HG03039 (cell line): ENCODE data around the gene SENP8.
"Not testable (repeated sequence)": the region's sequence is repeated elsewhere in the genome, so short reads cannot be mapped to it uniquely, and the experiment has no call there.

Experiments
- ATAC-seq: cut with Tn5 transposase; IDR thresholded peaks from one replicate; pipeline ENCODE4 v1.9.1; 2021; ENCODE audit warnings: mild to moderate bottlenecking, moderate library complexity; ENCODE audit not compliant: unreplicated experiment

The SENP8 gene

GRCh38 chr15:72118017-72118978 lies at the start of gene SENP8, which contains the start of gene MYO9A:
SENP8 (plus strand) TSS chr15:72118403; CDS start chr15:72139624, 21,221 bp downstream.
MYO9A (minus strand) TSS chr15:72118150; CDS start chr15:72046563, 71,587 bp downstream.
- ATAC-seq: peak; percentile 57

DNA sequence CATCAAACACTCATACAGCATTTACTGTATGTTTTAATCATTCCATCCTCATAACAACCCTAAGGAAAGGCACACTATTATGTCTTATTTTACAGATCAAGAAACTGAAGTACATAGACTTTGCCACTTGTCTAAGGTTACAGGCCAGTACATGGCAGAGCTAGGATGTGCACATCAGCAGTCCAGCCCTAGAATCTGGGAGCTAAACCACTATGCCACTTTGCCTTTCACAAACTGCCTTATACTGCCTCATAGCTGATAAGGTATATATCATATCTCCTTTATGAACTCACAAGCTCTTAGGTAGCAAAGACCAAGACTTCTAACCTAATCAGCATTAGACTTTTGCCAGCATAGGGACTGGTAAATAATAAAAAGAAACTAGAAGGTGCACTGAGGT lies 49.3 kb upstream of the SENP8 start:
- no peak for ATAC-seq

GRCh38 chr15:72070817-72071447 lies 47.3 kb upstream of the SENP8 start:
- no peak for ATAC-seq

DNA sequence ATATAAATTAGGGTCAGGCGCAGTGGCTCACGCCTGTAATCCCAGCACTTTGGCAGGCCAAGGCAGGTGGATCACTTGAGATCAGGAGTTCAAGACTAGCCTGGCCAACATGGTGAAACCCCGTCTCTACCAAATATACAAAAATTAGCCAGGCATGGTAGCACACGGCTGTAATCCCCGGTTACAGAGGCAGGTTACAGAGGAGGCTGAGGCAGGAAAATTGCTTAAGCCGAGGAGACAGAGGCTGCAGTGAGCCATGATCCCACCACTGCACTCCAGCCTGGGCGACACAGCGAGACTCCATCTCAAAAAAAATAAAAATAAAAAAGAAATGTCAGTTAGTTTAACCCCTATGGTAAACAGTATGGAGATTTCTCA lies 46.8 kb upstream of the SENP8 start:
- not testable (repeated sequence) for ATAC-seq

DNA sequence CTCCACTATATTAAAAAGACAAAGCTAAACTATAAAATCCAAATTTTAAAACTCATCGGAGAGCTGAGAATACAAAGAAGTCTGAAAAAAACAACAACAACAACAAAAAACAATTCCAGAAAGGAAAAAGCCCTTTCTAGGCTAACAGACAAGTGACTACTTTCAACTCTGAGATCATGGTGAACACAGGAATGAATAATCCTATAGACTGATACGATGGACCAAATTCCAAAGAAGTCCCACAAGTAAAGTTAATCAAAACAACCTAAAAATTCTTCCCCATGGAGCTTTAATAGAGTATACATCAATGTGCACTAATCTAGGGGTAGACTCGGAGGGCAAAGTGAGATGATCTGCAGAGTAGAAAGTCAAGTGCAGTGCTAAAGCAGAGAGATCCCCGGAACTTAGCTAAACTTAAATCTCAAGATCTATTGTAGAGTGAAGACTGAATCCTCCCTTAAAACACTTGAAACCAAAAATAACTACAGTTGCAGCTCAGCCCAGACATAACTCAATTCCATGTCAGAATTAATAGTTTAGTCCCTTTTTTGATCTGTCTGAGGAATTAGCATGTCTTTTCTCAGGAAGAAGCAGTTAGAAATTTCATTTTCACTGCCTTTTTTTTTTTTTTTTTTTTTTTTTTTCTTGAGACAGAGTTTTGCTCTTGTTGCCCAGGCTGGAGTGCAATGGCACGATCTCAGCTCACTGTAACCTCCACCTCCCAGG lies 43.7 kb upstream of the SENP8 start:
- no peak for ATAC-seq

DNA sequence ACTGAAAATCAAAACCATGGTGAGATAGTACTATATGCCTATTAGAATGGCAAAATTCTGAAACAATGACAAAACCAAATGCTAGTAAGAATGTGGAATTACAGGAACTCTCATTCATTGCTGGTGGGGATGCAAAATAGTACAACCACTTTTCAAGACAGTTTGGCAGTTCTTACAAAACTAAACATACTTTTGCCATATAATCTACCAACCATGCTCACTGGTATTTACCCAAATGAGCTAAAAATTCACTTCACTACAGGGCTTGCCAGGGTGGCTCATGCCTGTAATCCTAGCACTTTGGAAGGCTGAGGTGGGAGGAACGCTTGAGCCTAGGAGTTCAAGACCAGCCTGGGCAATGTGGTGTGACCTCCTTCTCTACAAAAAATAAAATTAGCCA lies 40.3 kb upstream of the SENP8 start:
- no peak for ATAC-seq

DNA sequence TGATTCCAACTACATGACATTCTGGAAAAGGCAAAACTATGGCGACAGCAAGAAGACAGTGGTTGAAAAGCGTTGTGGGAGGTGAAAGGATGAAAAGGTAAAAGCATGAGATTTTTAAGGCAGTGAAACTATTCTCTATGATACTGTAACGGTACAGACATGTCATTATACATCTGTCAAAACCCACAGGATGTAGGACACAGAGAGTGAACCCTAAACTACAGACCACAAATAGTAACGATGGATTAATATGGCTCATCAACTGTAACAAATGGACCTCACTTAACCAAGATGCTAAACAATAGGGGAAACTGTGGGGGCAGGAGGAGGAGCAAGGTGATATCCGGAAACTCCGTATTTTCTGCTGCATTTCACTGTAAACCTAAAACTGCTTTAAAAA lies 39.3 kb upstream of the SENP8 start:
- ATAC-seq: no peak

DNA sequence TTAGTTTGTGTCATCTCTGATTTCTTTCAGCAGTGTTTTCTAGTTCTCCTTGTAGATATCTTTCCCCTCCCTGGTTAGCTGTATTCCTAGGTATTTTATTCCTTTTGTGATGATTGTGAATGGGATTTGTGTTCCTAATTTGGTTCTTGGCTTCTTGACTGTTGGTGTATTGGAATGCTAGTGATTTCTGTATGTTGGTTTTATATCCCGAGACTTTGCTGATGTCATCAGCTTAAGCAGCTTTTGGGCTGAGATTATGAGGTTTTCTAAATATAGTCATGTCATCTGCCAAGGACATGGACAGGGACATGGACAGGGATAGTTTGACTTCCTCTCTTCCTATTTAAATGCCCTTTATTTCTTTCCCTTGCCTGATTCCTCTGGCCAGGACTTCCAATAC lies 36.0 kb upstream of the SENP8 start:
- ATAC-seq: no peak

- ATAC-seq: no peak
These were observed 32.0 kb upstream of the SENP8 start for GRCh38 chr15:72086010-72086697.

DNA sequence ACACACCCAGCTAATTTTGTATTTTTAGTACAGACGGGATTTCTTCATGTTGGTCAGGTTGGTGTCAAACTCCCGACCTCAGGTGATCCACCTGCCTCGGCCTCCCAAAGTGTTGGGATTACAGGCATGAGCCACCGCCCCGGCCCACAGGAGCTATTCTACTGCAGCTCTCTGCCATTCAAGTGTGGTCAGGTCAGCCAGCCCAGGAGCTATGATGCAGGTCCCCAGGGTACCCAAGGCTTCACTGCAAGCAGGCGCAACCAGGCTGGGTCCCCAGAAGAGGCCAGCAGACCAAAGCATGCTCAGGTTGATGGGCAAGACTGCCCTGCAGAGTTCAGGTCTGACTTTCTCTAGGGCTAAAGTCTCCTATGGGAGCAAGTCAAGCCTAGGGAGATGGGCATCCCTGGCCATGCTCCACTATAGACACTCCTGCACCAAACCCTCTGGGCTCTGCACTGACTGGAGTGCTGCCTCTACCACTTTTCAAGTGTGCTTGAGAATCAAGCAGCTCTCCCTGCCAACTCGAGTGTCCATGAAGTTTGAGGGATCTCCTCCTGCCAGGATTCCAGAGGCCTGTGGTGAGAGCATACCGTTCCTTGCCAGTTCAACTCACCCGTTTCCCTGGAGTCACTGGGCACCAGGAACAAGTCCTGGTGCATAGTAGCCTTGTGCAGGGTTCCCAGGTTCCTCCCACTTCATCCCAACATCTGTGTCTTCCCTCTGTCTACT lies 31.1 kb upstream of the SENP8 start:
- no peak for ATAC-seq

DNA sequence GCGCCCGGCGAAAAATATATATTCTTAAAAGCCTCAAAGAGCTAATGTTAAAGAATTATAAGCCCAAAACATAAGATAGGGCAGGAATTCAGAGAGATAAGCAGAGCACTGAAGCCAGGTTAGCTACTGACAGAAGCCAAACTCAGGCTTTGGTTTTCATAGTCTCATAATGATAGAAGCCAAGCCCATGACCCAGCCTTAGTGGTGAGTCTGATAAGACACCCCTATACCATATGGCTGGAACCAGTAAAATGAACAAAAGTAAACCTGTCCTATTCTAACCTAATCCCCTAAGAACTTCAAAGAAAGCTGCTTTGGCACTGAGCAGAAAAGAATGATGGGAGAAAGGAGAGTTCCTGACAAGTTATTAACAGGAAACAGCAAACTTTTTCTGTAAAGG lies 26.2 kb upstream of the SENP8 start:
- ATAC-seq: no peak

DNA sequence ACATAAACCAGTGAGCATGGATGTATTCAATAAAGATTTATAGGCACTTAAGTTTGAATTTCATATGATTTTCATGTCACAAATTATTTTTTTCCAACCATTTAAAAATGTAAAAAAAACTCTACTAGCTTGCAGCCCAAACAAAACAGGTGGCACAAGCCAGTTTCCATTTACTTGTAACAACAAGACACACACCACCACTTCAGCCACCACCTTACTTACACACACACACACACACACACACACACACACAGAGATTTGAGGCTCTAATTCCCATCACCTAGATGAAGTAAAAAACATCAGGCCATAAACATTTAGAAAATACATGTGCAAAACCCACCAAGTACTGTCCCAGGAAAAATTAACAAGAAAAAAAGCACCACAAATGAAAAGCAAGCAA lies 25.5 kb upstream of the SENP8 start:
- no peak for ATAC-seq

DNA sequence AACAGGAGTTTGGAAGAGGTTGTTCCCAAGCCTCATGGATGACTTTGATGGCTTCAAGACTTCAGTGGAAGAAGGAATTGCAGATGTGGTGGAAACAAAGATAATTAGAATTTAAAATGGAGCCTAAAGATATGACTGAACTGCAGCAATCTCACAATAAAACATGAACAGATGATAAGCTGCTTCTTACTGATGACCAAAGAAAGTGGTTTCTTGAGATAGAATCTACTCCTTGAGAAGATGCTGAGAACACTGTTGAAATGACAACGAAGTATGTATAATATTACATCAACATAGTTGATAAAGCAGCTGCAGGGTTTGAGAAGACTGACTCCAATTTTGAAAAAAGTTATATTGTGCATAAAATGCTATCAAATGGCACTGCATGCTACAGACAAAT lies 21.4 kb upstream of the SENP8 start:
- ATAC-seq: no peak

DNA sequence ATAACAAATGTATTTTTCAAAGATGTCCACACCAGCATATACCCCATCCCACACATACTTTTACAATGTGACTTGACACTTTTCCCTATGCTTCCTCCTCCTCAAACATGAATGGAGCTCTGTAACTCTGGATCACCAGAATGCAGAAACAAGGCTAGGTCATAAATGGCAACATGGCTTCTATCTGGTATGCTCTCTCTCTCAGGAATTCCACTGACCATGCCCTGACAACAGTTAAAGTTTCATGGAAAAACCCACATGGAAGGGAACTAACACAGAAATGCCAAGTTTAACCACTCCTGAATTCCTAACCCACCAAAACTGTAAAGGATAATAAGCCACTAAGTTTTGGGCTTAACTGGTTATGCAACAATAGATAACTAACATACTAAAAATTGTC lies 20.2 kb upstream of the SENP8 start:
- no peak for ATAC-seq

DNA sequence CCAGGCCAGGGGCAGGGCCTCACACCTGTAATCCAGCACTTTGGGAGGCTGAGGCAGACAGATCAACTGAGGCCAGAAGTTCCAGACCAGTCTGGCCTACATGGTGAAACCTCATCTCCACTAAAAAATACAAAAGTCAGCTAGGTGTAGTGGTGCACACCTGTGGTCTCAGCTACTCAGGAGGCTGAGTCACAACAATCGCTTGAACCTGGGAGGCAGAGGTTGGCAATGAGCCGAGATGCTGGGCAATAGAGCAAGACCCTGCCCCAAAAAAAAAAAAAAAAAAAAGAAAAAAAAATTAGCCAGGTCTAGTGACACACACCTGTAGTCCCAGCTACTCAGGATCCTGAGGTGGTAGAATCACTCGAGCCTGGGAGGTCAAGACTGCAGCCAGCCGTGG lies 19.0 kb upstream of the SENP8 start:
- no peak for ATAC-seq

DNA sequence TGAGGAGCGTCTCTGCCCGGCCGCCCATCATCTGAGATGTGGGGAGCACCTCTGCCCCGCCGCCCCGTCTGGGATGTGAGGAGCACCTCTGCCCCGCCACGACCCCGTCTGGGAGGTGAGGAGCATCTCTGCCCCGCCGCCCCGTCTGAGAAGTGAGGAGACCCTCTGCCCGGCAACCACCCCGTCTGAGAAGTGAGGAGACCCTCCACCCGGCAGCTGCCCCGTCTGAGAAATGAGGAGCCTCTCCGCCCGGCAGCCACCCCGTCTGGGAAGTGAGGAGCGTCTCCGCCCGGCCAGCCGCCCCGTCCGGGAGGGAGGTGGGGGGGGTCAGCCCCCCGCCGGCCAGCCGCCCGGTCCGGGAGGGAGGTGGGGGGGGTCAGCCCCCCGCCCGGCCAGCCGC lies 17.7 kb upstream of the SENP8 start:
- not testable (repeated sequence) for ATAC-seq

- ATAC-seq: no peak
These were observed 13.1 kb upstream of the SENP8 start for GRCh38 chr15:72105111-72105510.

- no peak for ATAC-seq
These were observed 12.1 kb upstream of the SENP8 start for GRCh38 chr15:72106068-72106467.

- no peak for ATAC-seq
These were observed 7.8 kb upstream of the SENP8 start for GRCh38 chr15:72110355-72110754.

GRCh38 chr15:72112116-72112515 lies 6.1 kb upstream of the SENP8 start:
- no peak for ATAC-seq
